ENCODE measurements around the gene TAS2R43.
"Not testable (repeated sequence)": the region's sequence is repeated elsewhere in the genome, so short reads cannot be mapped to it uniquely, and the experiment has no call there.

Gene TAS2R43

GRCh38 chr12:11092128-11092527 is at the start of gene TAS2R43:
Gene TAS2R43 (minus strand): TSS chr12:11092313. CDS start chr12:11092229, 84 bp downstream.
- no peak for DNase-seq (ENCODE audit: low read depth in 2 of 2, low spot score in 1 of 2)

- no peak for DNase-seq (ENCODE audit: low read depth in 2 of 2, low spot score in 1 of 2)
Observed at GRCh38 chr12:11136075-11136474, 44.0 kb upstream of the TAS2R43 start.

GRCh38 chr12:11134305-11134704 is 42.2 kb upstream of the TAS2R43 start, which contains the start of gene TAS2R30:
Gene TAS2R30 (minus strand): TSS chr12:11134644. CDS start chr12:11134244, 400 bp downstream.
- no peak for DNase-seq (ENCODE audit: low read depth in 2 of 2, low spot score in 1 of 2)

- DNase-seq (ENCODE audit: low read depth in 2 of 2, low spot score in 1 of 2): no peak
Observed at GRCh38 chr12:11133816-11134215, 41.7 kb upstream of the TAS2R43 start.

GRCh38 chr12:11133162-11133561 is 41.0 kb upstream of the TAS2R43 start:
- DNase-seq (ENCODE audit: low read depth in 2 of 2, low spot score in 1 of 2): no peak

- no peak for DNase-seq (ENCODE audit: low read depth in 2 of 2, low spot score in 1 of 2)
Observed at GRCh38 chr12:11130999-11131398, 38.9 kb upstream of the TAS2R43 start.

- no peak for DNase-seq (ENCODE audit: low read depth in 2 of 2, low spot score in 1 of 2)
Observed at GRCh38 chr12:11130382-11130781, 38.3 kb upstream of the TAS2R43 start.

GRCh38 chr12:11114130-11114529 is 22.0 kb upstream of the TAS2R43 start:
- DNase-seq (ENCODE audit: low read depth in 2 of 2, low spot score in 1 of 2): not testable (repeated sequence)

GRCh38 chr12:11111213-11111612 is 19.1 kb upstream of the TAS2R43 start:
- DNase-seq (ENCODE audit: low read depth in 2 of 2, low spot score in 1 of 2): not testable (repeated sequence)

- DNase-seq (ENCODE audit: low read depth in 2 of 2, low spot score in 1 of 2): no peak
Observed at GRCh38 chr12:11108862-11109261, 16.7 kb upstream of the TAS2R43 start.

GRCh38 chr12:11107719-11108118 is 15.6 kb upstream of the TAS2R43 start:
- no peak for DNase-seq (ENCODE audit: low read depth in 2 of 2, low spot score in 1 of 2)

GRCh38 chr12:11106288-11106687 is 14.2 kb upstream of the TAS2R43 start:
- DNase-seq (ENCODE audit: low read depth in 2 of 2, low spot score in 1 of 2): no peak

- DNase-seq (ENCODE audit: low read depth in 2 of 2, low spot score in 1 of 2): no peak
Observed at GRCh38 chr12:11105546-11105945, 13.4 kb upstream of the TAS2R43 start.

GRCh38 chr12:11094910-11095309 is 2.8 kb upstream of the TAS2R43 start:
- DNase-seq (ENCODE audit: low read depth in 2 of 2, low spot score in 1 of 2): not testable (repeated sequence)

GRCh38 chr12:11089246-11089645 is 2.9 kb downstream of the TAS2R43 start:
- DNase-seq (ENCODE audit: low read depth in 2 of 2, low spot score in 1 of 2): no peak

- DNase-seq (ENCODE audit: low read depth in 2 of 2, low spot score in 1 of 2): no peak
Observed at GRCh38 chr12:11085419-11085818, 6.7 kb downstream of the TAS2R43 start.

GRCh38 chr12:11081987-11082386 is 10.1 kb downstream of the TAS2R43 start:
- no peak for DNase-seq (ENCODE audit: low read depth in 2 of 2, low spot score in 1 of 2)

GRCh38 chr12:11078246-11078645 is 13.9 kb downstream of the TAS2R43 start:
- no peak for DNase-seq (ENCODE audit: low read depth in 2 of 2, low spot score in 1 of 2)

GRCh38 chr12:11075642-11076041 is 16.5 kb downstream of the TAS2R43 start:
- no peak for DNase-seq (ENCODE audit: low read depth in 2 of 2, low spot score in 1 of 2)

- no peak for DNase-seq (ENCODE audit: low read depth in 2 of 2, low spot score in 1 of 2)
Observed at GRCh38 chr12:11071414-11071813, 20.7 kb downstream of the TAS2R43 start.

GRCh38 chr12:11070999-11071398 is 21.1 kb downstream of the TAS2R43 start:
- DNase-seq (ENCODE audit: low read depth in 2 of 2, low spot score in 1 of 2): no peak

- DNase-seq (ENCODE audit: low read depth in 2 of 2, low spot score in 1 of 2): no peak
Observed at GRCh38 chr12:11069854-11070365, 22.2 kb downstream of the TAS2R43 start.

GRCh38 chr12:11067514-11067913 is 24.6 kb downstream of the TAS2R43 start:
- DNase-seq (ENCODE audit: low read depth in 2 of 2, low spot score in 1 of 2): no peak

All from stimulated activated CD8-positive, alpha-beta memory T cell treated with anti-CD3 and anti-CD28 coated beads, Interleukin-4, amount 100 ng/mL, for 1 hour (primary cell).